SK-N-SH (cell line): Measurements from ENCODE around the gene SLC2A11.

ENCODE experiments used
- CHD2 ChIP-seq: fragments of 150-350 bp; IDR thresholded peaks from 2 replicates; pipeline ENCODE4 v1.6.1; 2018; ENCODE audit warnings: low read length; ENCODE audit not compliant: partially characterized antibody
- CTCF ChIP-seq: fragments of 200-600 bp; sonication (generic); IDR thresholded peaks from 2 replicates; pipeline ENCODE4 v1.6.1; 2017; ENCODE audit warnings: antibody characterized with exemption, mild to moderate bottlenecking, moderate library complexity
- EP300 ChIP-seq, 2 experiments: IDR thresholded peaks; 2 replicates each; pipeline versions ENCODE4 v1.4.0 to v1.6.1; 2012; ENCODE audit warnings: borderline replicate concordance in 1 of 2, low read depth in 1 of 2, low read length in 1 of 2
- GABPA ChIP-seq: IDR thresholded peaks from 2 replicates; pipeline ENCODE4 v1.4.0; 2012; ENCODE audit warnings: low read depth, mild to moderate bottlenecking
- JUND ChIP-seq: IDR thresholded peaks from 2 replicates; pipeline ENCODE4 v1.4.0; 2012
- MAX ChIP-seq: IDR thresholded peaks from 2 replicates; pipeline ENCODE4 v1.4.0; 2012; ENCODE audit warnings: low read depth
- POLR2AphosphoS5 ChIP-seq: IDR thresholded peaks from 2 replicates; pipeline ENCODE4 v1.6.1; 2012; ENCODE audit warnings: low read depth, low read length
- REST ChIP-seq: IDR thresholded peaks from 2 replicates; pipeline ENCODE4 v1.6.1; 2012; ENCODE audit warnings: mild to moderate bottlenecking, low read depth, low read length, moderate library complexity
- RFX5 ChIP-seq: IDR thresholded peaks from 2 replicates; pipeline ENCODE4 v1.6.1; 2012; ENCODE audit warnings: mild to moderate bottlenecking, improper control_type of control experiment, low read length
- USF2 ChIP-seq: fragments of 150-350 bp; IDR thresholded peaks from 2 replicates; pipeline ENCODE4 v1.6.1; 2017; ENCODE audit warnings: antibody characterized with exemption, low read length, low read depth, borderline replicate concordance

- TF ChIP-seq CTCF: no peak
- TF ChIP-seq MAX: no peak
- no peak for TF ChIP-seq EP300 (IDR thresholded peaks at IDR 0.05; ENCODE audit: borderline replicate concordance in 1 of 2, low read depth in 1 of 2, low read length in 1 of 2)
- no peak for TF ChIP-seq REST
- no peak for TF ChIP-seq RFX5
- TF ChIP-seq JUND: no peak
- no peak for TF ChIP-seq GABPA
- TF ChIP-seq CHD2: no peak
- no peak for TF ChIP-seq POLR2AphosphoS5
- no peak for TF ChIP-seq USF2
Measured at GRCh38 chr22:23834406-23834792, 23.3 kb upstream of the SLC2A11 start.
